AG04450 (cell line): ENCODE measurements around the gene FBXO44. TPM values are rescaled to one million over a fixed set of nuclear protein-coding genes. Genes with fewer than 3 reads are reported as not detected.

ENCODE experiments used
- CTCF ChIA-PET: fragments of 300-600, 350-600 bp; formaldehyde crosslinking; extraction: SDS; loops from one replicate; lab custom pipeline; 2022; ENCODE audit warnings: antibody characterized with exemption, inconsistent platforms; lab: Charles Lee
- POLR2A ChIA-PET: fragments of 350-600 bp; formaldehyde crosslinking; extraction: SDS; loops from one replicate; lab custom pipeline; 2021; ENCODE audit warnings: antibody characterized with exemption, inconsistent platforms; lab: Yijun Ruan, JAX
- DNase-seq: peaks from one replicate; pipeline ENCODE4 v3.0.0-alpha.2; 2011; ENCODE audit warnings: low read depth, low spot score
- H3K27ac ChIP-seq: one replicate; pipeline ENCODE4 v1.5.1; 2012; ENCODE audit warnings: low read depth, low read length, control low read depth
- H3K27me3 ChIP-seq: one replicate; pipeline ENCODE4 v1.6.0; 2012; ENCODE audit warnings: low read length; ENCODE audit not compliant: control insufficient read depth, insufficient read depth
- H3K4me3 ChIP-seq: 2 replicates; pipeline ENCODE4 v1.5.1; 2011; ENCODE audit warnings: mild to moderate bottlenecking, low read depth, low read length, control low read depth
- H3K9me3 ChIP-seq: 2 replicates; pipeline ENCODE4 v1.5.1; 2012; ENCODE audit warnings: low read length; ENCODE audit not compliant: control insufficient read depth, insufficient read depth
- polyA plus RNA-seq: library from polyadenylated mRNA; depleted of rRNA; stranded (reverse); fragments of >200 nt; gene quantifications from 2 replicates; pipeline ENCODE4 v1.2.3, GENCODE V29; 2011
- TF ChIP-seq, protein P1 (sequence below): IDR thresholded peaks from 2 replicates; pipeline ENCODE4 v1.5.1; 2011; ENCODE audit warnings: low read depth, low read length, control low read depth, inconsistent platforms

FBXO44 gene
- polyA plus RNA-seq, 1 experiment, result 12.3 TPM

DNA sequence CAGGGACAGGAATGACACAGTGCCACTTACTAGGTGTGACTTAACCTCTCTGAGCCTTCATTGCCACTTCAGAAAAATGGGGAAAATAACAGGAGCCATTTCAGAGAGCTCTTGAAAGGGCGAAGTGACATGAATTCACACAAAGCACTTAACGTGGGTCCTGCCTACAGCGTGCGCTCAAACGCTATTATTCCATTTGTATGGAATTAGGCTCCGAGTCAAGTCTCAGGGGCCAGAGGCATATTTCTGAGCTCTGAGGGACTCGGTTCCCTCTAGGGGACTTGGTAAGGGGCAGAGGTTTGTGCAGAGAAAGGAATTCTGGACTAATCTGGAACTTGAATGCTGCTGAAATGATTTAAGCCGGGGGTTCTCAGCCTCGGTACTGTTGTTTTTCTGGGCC lies 50.9 kb downstream of the FBXO44 start:
- ChIA-PET POLR2A (no interaction called here), CTCF (interaction anchor here (0.6 kb wide), 1 partner anchor 395 kb away, joined by 5 read pairs; no protein-coding TSS in a partner anchor)
- DNase-seq, result no peak
- TF ChIP-seq, protein P1, sequence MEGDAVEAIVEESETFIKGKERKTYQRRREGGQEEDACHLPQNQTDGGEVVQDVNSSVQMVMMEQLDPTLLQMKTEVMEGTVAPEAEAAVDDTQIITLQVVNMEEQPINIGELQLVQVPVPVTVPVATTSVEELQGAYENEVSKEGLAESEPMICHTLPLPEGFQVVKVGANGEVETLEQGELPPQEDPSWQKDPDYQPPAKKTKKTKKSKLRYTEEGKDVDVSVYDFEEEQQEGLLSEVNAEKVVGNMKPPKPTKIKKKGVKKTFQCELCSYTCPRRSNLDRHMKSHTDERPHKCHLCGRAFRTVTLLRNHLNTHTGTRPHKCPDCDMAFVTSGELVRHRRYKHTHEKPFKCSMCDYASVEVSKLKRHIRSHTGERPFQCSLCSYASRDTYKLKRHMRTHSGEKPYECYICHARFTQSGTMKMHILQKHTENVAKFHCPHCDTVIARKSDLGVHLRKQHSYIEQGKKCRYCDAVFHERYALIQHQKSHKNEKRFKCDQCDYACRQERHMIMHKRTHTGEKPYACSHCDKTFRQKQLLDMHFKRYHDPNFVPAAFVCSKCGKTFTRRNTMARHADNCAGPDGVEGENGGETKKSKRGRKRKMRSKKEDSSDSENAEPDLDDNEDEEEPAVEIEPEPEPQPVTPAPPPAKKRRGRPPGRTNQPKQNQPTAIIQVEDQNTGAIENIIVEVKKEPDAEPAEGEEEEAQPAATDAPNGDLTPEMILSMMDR, result no peak
- peaks cover 29% of the 10 kb centered on the region for H3K27me3 ChIP-seq
- no peak overlapping the region for H3K4me3 ChIP-seq
- H3K27ac ChIP-seq, result no peak overlapping the region
- no peaks in the 10 kb centered on the region; the same call in 1 of the 2 replicates for H3K9me3 ChIP-seq

DNA sequence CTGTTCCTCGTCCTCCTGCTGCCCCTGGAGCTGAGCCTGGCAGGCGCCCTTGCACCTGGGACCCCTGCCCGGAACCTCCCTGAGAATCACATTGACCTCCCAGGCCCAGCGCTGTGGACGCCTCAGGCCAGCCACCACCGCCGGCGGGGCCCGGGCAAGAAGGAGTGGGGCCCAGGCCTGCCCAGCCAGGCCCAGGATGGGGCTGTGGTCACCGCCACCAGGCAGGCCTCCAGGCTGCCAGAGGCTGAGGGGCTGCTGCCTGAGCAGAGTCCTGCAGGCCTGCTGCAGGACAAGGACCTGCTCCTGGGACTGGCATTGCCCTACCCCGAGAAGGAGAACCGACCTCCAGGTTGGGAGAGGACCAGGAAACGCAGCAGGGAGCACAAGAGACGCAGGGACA lies 51.6 kb downstream of the FBXO44 start:
- no peak for DNase-seq
- TF ChIP-seq, protein P1, result no peak
- Histone ChIP-seq H3K9me3 (no peaks in the 10 kb centered on the region), H3K27ac (no peak overlapping the region), H3K27me3 (peaks cover 23% of the 10 kb centered on the region), H3K4me3 (no peak overlapping the region)
- POLR2A ChIA-PET, result no interaction called here
- CTCF ChIA-PET, result no interaction called here

DNA sequence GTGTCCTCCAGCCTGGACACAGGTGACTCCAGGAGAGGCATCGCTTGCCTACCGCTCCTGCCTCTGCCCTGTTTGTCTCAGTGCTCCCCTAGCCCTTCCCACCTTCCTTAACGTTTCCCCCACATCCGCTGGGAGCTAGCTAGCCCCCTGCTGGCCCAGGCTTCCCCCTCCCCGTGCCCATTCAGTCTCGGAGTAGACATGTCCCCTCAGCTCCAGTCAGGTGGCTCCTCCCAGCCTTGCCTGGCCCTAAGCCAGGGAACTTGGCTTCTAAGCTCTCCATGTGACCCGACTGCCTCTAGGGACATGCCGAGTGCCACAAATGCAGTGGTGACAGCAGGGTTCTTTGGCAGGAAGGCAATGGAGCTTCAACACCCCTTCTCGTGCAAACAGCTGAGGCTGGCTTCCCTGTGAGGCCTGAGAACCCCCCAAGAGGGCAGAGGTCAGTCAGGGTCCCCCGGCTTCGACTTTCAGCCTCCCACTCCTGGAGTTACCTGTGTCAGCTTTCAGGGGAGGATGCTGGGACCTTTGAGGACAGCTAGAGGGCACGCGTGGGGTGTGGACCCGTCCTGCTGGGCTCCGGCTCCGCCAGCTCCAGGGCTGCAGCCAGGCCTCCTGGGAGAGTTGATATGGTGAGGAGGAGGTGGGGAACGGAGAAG lies 53.1 kb downstream of the FBXO44 start:
- CTCF ChIA-PET, result interaction anchor here (0.6 to 1.8 kb wide), 2 partner anchors 13 kb away, joined by 3 to 5 read pairs; no protein-coding TSS in a partner anchor
- no peak overlapping the region for H3K4me3 ChIP-seq
- H3K27ac ChIP-seq, result no peak overlapping the region
- TF ChIP-seq, protein P1, result no peak
- POLR2A ChIA-PET, result no interaction called here
- DNase-seq, result no peak
- H3K9me3 ChIP-seq, result no peaks in the 10 kb centered on the region
- peaks cover 21% of the 10 kb centered on the region for H3K27me3 ChIP-seq

DNA sequence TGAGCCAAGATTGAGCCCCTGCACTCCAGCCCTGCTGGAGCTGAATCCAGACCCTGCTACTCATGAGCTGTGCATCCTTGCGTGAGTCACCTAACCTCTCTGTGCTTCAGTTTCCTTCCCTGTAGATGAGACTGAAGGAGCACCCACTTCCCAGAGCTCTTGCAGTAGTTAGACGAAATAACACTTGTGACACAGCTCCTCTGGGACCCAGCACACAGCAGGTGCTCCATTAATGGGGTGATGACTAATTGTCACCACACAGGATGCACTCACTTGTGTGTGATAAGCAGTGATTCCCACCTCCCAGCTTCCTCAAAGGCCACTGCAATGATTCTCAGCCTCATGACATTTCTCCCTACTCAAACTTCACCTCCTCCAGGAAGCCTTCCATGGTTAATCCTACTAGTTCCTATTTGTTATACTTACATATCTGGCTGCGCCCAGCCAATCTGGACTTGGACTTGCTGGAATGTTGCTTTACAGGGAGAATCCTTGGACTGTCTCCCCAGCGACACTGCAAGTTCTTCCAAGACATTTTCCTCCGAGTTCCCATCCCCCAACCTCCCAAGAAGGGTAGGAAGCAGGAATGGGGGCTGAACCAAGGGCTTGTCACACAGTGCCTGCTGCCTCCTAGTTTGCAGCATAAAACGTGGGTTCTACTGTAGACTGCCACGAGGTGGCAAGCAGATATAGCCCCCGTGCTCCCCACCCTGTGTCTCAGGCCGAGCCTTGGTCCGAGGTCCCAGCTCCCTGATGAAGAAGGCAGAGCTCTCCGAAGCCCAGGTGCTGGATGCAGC lies 54.1 kb downstream of the FBXO44 start:
- TF ChIP-seq, protein P1, result no peak

DNA sequence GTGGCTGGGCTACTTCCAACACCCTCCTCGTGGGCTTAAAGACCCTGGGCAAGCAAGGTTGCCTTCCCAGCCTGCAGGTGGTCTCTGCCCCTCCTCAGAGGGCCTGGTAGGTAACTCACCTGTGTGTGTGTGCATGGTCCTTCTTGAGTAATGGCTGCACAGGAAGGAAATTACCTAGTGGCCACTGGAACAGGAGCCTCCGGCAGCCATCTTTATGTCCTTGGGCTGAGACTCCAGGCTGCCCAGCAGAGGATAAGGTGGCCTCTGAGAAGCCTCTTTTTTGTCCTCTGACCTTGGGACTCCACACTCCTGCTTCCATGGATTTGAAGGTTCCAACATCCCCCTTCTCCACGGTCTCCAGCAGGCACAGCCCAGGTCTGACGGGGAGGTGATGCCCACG lies 56.8 kb downstream of the FBXO44 start:
- TF ChIP-seq, protein P1, result no peak
- H3K9me3 ChIP-seq, result no peaks in the 10 kb centered on the region
- H3K27me3 ChIP-seq, result peaks cover 6% of the 10 kb centered on the region
- ChIA-PET CTCF (interaction anchor here (0.5 to 2.7 kb wide), 10 partner anchors 8 to 674 kb away, joined by 3 to 17 read pairs (median 4); no protein-coding TSS in a partner anchor), POLR2A (no interaction called here)
- DNase-seq, result no peak
- H3K27ac ChIP-seq, result no peak overlapping the region
- H3K4me3 ChIP-seq, result no peak overlapping the region

More for the DNA sequence above, 54.1 kb downstream of the FBXO44 start:
- H3K9me3 ChIP-seq, result no peaks in the 10 kb centered on the region
- no peak overlapping the region for H3K4me3 ChIP-seq
- ChIA-PET POLR2A (no interaction called here), CTCF (interaction anchor here (0.9 to 2.7 kb wide), 3 partner anchors 11 to 27 kb away, joined by 3 to 17 read pairs (median 5); partner anchors contain the start of gene AGTRAP)
- no peak overlapping the region for H3K27ac ChIP-seq
- peaks cover 12% of the 10 kb centered on the region for H3K27me3 ChIP-seq
- DNase-seq, result no peak
